K562 (cell line): ENCODE data around the gene ISG20L2. TPM values are rescaled to one million over a fixed set of nuclear protein-coding genes. Genes with fewer than 3 reads are reported as not detected.

Source experiments
- CHD1 ChIP-seq: fragments of 200-600 bp; sonication (generic); IDR thresholded peaks from one replicate; pipeline ENCODE4 v1.6.1; 2012; ENCODE audit warnings: mild to moderate bottlenecking, moderate library complexity, low read length, inconsistent platforms
- HDAC1 ChIP-seq, 2 experiments: fragments of 450-650 bp; IDR thresholded peaks; 2 replicates each; pipeline ENCODE4 v1.6.1; 2016 to 2017; ENCODE audit warnings: inconsistent platforms in 1 of 2, mild to moderate bottlenecking in 1 of 2, moderate library complexity in 1 of 2
- JUND ChIP-seq, 2 experiments: IDR thresholded peaks; 2 replicates in 1 of 2; 3 replicates in 1 of 2; pipeline ENCODE4 v1.6.1; 2011; ENCODE audit warnings: borderline replicate concordance in 2 of 2, low read depth in 2 of 2, low read length in 2 of 2, improper control_type of control experiment in 1 of 2, missing biosample characterization in 1 of 2, missing genetic modification characterization in 1 of 2, missing genetic modification reagents in 1 of 2
- NCOA1 ChIP-seq: fragments of 450-650 bp; IDR thresholded peaks from 2 replicates; pipeline ENCODE4 v1.6.1; 2016; ENCODE audit warnings: low read depth
- RAD21 ChIP-seq, 2 experiments: fragments of 250-450 bp in 1 of 2; fragments of 450-650 bp in 1 of 2; sonication (Bioruptor Pico) in 1 of 2; formaldehyde crosslinking in 1 of 2; IDR thresholded peaks in 1 of 2; conservative IDR thresholded peaks in 1 of 2; 2 replicates each; pipeline versions ENCODE4 v1.4.0 to v1.8.0; 2020 to 2022; ENCODE audit warnings: mild to moderate bottlenecking in 2 of 2, moderate library complexity in 1 of 2
- polyA plus RNA-seq, 8 experiments: library from polyadenylated mRNA; depleted of rRNA in 4 of 8; stranded (reverse) in 5 of 8; unstranded in 3 of 8; fragments of >200 nt; fragmentation: Nextera tagmentation in 2 of 8; fragmentation: Illumina TruSeq in 1 of 8; extraction: Ambion mirVana in 2 of 8; extraction: Trizol in 1 of 8; gene quantifications; 2 replicates each; pipeline versions ENCODE4 v1.2.1 to v1.2.3, GENCODE V29; 2011 to 2014; ENCODE audit warnings: inconsistent platforms in 1 of 8, missing spikeins in 1 of 8
- total RNA-seq, 7 experiments: library from RNA; depleted of rRNA in 6 of 7; stranded (reverse); fragments of >200 nt in 6 of 7; fragmentation: Illumina TruSeq in 2 of 7; extraction: Trizol in 2 of 7; gene quantifications; 2 replicates each; pipeline versions ENCODE4 v1.2.1 to v1.2.3, GENCODE V29; 2011 to 2021; ENCODE audit warnings: low replicate concordance in 1 of 7
- TF ChIP-seq, protein P1 (sequence below): sonication (generic); formaldehyde crosslinking; IDR thresholded peaks from 2 replicates; pipeline ENCODE4 v1.8.1; 2023; ENCODE audit warnings: mild to moderate bottlenecking, missing genetic modification reagents
- TF ChIP-seq, protein P2 (sequence below): fragments of 450-650 bp; formaldehyde crosslinking; IDR thresholded peaks from 2 replicates; pipeline ENCODE4 v1.4.0; 2020; ENCODE audit warnings: mild to moderate bottlenecking, moderate library complexity
- TF ChIP-seq, protein P3 (sequence below), 2 experiments: fragments of 450-650 bp; formaldehyde crosslinking in 1 of 2; IDR thresholded peaks; 2 replicates each; pipeline versions ENCODE4 v1.4.0 to v1.6.1; 2014 to 2020; ENCODE audit warnings: mild to moderate bottlenecking in 2 of 2, borderline replicate concordance in 1 of 2, low read depth in 1 of 2
- TF ChIP-seq, protein P4 (sequence below), 3 experiments: IDR thresholded peaks in 2 of 3; conservative IDR thresholded peaks in 1 of 3; 2 replicates each; pipeline ENCODE4 v1.5.1; 2011 to 2012; ENCODE audit warnings: low read length in 3 of 3, mild to moderate bottlenecking in 3 of 3, control low read depth in 2 of 3, improper control_type of control experiment in 1 of 3, inconsistent platforms in 1 of 3, low read depth in 1 of 3, mixed read lengths in 1 of 3, moderate library complexity in 1 of 3; ENCODE audit not compliant: insufficient read depth in 2 of 3

Gene ISG20L2
- total and polyA plus RNA-seq, 9 of the 15 experiments (the other 6 are each of a cell fraction or from before 2014, with no cell fraction given): 21.3 to 130 (median 50.3) TPM

DNA sequence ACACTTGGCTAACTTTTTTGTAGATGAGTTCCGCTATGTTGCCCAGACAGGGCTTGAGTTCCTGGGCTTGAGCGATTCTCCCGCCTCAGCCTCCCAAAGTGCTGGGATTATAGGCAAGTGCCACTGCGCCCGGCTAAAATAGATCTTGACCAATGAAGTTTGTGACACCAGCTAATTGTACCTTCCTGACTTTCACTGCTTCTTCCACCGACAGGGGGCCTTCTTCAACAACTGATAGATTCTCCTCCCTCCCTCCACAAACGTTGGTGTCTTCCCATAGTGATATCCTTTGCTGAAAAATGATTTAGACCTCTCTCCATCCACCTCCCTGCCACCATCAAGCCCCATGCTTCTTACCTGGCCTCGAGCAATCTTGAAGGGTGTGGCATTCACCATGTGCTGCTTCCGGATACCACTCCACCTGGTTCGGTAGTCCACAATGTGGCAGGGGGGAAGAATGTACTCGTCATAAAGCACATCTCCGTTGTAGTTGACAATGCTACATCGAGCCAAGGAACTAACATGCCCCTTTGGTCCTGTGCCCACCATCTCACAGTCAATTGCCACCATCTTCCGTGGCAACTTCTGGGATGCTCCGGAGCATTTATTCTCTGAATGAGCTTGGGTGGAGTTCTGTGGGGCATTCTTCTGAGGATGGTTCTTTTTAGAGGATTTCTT, 1.9 kb downstream of the ISG20L2 start (continued):
- TF ChIP-seq, protein P1, sequence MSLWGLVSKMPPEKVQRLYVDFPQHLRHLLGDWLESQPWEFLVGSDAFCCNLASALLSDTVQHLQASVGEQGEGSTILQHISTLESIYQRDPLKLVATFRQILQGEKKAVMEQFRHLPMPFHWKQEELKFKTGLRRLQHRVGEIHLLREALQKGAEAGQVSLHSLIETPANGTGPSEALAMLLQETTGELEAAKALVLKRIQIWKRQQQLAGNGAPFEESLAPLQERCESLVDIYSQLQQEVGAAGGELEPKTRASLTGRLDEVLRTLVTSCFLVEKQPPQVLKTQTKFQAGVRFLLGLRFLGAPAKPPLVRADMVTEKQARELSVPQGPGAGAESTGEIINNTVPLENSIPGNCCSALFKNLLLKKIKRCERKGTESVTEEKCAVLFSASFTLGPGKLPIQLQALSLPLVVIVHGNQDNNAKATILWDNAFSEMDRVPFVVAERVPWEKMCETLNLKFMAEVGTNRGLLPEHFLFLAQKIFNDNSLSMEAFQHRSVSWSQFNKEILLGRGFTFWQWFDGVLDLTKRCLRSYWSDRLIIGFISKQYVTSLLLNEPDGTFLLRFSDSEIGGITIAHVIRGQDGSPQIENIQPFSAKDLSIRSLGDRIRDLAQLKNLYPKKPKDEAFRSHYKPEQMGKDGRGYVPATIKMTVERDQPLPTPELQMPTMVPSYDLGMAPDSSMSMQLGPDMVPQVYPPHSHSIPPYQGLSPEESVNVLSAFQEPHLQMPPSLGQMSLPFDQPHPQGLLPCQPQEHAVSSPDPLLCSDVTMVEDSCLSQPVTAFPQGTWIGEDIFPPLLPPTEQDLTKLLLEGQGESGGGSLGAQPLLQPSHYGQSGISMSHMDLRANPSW (CRISPR knock-in tag): no peak
- TF ChIP-seq, protein P2, sequence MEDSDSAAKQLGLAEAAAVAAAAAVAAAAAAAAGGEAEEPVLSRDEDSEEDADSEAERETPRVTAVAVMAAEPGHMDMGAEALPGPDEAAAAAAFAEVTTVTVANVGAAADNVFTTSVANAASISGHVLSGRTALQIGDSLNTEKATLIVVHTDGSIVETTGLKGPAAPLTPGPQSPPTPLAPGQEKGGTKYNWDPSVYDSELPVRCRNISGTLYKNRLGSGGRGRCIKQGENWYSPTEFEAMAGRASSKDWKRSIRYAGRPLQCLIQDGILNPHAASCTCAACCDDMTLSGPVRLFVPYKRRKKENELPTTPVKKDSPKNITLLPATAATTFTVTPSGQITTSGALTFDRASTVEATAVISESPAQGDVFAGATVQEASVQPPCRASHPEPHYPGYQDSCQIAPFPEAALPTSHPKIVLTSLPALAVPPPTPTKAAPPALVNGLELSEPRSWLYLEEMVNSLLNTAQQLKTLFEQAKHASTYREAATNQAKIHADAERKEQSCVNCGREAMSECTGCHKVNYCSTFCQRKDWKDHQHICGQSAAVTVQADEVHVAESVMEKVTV (CRISPR knock-in tag): peak; percentile 59
- TF ChIP-seq RAD21 (CRISPR knock-in tag; conservative IDR thresholded peaks at IDR 0.05 in 1 of 2, IDR thresholded peaks at IDR 0.05 in 1 of 2) (peak; percentile 82 to 86), JUND (IDR thresholded peaks at IDR 0.05; ENCODE audit: borderline replicate concordance, low read depth, low read length) (peak; percentile 39; the same call in 1 of the 2 replicates), JUND (tag; IDR thresholded peaks at IDR 0.05; ENCODE audit: borderline replicate concordance, low read depth, low read length) (peak; percentile 36; the same call in 1 of the 3 replicates), HDAC1 (IDR thresholded peaks at IDR 0.05) (peak in 1 of 2 experiments; percentile 32; a peak in 1 of 4 replicates), NCOA1 (no peak), CHD1 (peak; percentile 59)
- TF ChIP-seq, protein P3, sequence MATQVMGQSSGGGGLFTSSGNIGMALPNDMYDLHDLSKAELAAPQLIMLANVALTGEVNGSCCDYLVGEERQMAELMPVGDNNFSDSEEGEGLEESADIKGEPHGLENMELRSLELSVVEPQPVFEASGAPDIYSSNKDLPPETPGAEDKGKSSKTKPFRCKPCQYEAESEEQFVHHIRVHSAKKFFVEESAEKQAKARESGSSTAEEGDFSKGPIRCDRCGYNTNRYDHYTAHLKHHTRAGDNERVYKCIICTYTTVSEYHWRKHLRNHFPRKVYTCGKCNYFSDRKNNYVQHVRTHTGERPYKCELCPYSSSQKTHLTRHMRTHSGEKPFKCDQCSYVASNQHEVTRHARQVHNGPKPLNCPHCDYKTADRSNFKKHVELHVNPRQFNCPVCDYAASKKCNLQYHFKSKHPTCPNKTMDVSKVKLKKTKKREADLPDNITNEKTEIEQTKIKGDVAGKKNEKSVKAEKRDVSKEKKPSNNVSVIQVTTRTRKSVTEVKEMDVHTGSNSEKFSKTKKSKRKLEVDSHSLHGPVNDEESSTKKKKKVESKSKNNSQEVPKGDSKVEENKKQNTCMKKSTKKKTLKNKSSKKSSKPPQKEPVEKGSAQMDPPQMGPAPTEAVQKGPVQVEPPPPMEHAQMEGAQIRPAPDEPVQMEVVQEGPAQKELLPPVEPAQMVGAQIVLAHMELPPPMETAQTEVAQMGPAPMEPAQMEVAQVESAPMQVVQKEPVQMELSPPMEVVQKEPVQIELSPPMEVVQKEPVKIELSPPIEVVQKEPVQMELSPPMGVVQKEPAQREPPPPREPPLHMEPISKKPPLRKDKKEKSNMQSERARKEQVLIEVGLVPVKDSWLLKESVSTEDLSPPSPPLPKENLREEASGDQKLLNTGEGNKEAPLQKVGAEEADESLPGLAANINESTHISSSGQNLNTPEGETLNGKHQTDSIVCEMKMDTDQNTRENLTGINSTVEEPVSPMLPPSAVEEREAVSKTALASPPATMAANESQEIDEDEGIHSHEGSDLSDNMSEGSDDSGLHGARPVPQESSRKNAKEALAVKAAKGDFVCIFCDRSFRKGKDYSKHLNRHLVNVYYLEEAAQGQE (IDR thresholded peaks at IDR 0.05; ENCODE audit: borderline replicate concordance): peak; percentile 81
- TF ChIP-seq, protein P3 (CRISPR knock-in tag; IDR thresholded peaks at IDR 0.05; ENCODE audit: low read depth): no peak
- TF ChIP-seq, protein P4, sequence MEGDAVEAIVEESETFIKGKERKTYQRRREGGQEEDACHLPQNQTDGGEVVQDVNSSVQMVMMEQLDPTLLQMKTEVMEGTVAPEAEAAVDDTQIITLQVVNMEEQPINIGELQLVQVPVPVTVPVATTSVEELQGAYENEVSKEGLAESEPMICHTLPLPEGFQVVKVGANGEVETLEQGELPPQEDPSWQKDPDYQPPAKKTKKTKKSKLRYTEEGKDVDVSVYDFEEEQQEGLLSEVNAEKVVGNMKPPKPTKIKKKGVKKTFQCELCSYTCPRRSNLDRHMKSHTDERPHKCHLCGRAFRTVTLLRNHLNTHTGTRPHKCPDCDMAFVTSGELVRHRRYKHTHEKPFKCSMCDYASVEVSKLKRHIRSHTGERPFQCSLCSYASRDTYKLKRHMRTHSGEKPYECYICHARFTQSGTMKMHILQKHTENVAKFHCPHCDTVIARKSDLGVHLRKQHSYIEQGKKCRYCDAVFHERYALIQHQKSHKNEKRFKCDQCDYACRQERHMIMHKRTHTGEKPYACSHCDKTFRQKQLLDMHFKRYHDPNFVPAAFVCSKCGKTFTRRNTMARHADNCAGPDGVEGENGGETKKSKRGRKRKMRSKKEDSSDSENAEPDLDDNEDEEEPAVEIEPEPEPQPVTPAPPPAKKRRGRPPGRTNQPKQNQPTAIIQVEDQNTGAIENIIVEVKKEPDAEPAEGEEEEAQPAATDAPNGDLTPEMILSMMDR (IDR thresholded peaks at IDR 0.05 in 2 of 3, conservative IDR thresholded peaks at IDR 0.05 in 1 of 3; ENCODE audit: insufficient read depth in 2 of 3, low read depth in 1 of 3, low read length in 3 of 3): peak; percentile 78 to 89 (median 80)
